ENCODE results near the gene OR1F1. TPM values are rescaled to one million over a fixed set of nuclear protein-coding genes. Genes with fewer than 3 reads are reported as not detected.

OR1F1 gene
- total RNA-seq, 1 experiment from 2014 or later = 1.4 TPM

DNA sequence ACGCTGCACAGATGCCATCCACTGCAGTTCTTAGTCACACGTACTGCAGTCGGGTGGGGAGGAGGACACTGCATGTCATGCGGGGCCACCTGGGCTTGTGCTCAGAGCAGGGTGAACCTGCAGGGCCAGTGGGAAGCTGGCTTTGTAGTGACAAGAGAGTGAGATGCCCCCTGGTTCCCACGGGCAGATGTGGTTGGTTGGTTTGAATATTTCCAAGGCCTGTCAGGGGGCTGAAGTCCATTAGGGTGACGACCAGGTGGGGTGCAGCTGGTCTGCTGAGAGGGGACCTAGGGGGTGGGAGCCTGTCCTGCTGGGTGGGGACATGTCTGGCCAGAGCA lies 38.8 kb upstream of the OR1F1 start:
- ChIA-PET POLR2A (ENCODE audit: unreplicated experiment) (interaction anchor here (2.2 kb wide), 1 partner anchor 14 kb away, joined by 37 read pairs; the partner anchor contains the start of gene ZNF213), CTCF (no interaction called here)
- H3K4me1 ChIP-seq (replicated peaks; ENCODE audit: insufficient read depth) = peaks cover 6% of the 10 kb centered on the region
- no TSS peak for BruUV-seq (replicated peaks)
- no peaks in the 10 kb centered on the region for H3K36me3 ChIP-seq (ENCODE audit: low read depth)
- H3K27me3 ChIP-seq (ENCODE audit: insufficient read depth, low read depth) = no peaks in the 10 kb centered on the region
- peak overlapping the region; percentile 75; the same call in 1 of the 2 replicates for H3K27ac ChIP-seq
- no peaks in the 10 kb centered on the region for H3K79me2 ChIP-seq (ENCODE audit: low read depth)
- peak overlapping the region; percentile 97 for H3K4me2 ChIP-seq
- H3F3A ChIP-seq (ENCODE audit: insufficient read depth, low read depth) = peaks cover 38% of the 10 kb centered on the region
- intact Hi-C loops (cut with micrococcal nuclease; ENCODE audit: unreplicated experiment) = no loop called here
- TF ChIP-seq EZH2 (IDR thresholded peaks at IDR 0.05; ENCODE audit: low read depth) = no peak
- TF ChIP-seq, protein P1, sequence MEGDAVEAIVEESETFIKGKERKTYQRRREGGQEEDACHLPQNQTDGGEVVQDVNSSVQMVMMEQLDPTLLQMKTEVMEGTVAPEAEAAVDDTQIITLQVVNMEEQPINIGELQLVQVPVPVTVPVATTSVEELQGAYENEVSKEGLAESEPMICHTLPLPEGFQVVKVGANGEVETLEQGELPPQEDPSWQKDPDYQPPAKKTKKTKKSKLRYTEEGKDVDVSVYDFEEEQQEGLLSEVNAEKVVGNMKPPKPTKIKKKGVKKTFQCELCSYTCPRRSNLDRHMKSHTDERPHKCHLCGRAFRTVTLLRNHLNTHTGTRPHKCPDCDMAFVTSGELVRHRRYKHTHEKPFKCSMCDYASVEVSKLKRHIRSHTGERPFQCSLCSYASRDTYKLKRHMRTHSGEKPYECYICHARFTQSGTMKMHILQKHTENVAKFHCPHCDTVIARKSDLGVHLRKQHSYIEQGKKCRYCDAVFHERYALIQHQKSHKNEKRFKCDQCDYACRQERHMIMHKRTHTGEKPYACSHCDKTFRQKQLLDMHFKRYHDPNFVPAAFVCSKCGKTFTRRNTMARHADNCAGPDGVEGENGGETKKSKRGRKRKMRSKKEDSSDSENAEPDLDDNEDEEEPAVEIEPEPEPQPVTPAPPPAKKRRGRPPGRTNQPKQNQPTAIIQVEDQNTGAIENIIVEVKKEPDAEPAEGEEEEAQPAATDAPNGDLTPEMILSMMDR (conservative IDR thresholded peaks at IDR 0.05) = no peak
- H2AFZ ChIP-seq = no peak overlapping the region
- peak overlapping the region; percentile 99; the same call in 1 of the 2 replicates for H3K4me3 ChIP-seq
- no peaks in the 10 kb centered on the region for H3K9me2 ChIP-seq (ENCODE audit: insufficient read depth)
- H3K9me3 ChIP-seq (ENCODE audit: insufficient read depth, low read depth) = no peaks in the 10 kb centered on the region
- no peaks in the 10 kb centered on the region for H4K20me1 ChIP-seq (ENCODE audit: insufficient read depth)
- peak in 1 of 2 experiments; percentile 28 for DNase-seq

DNA sequence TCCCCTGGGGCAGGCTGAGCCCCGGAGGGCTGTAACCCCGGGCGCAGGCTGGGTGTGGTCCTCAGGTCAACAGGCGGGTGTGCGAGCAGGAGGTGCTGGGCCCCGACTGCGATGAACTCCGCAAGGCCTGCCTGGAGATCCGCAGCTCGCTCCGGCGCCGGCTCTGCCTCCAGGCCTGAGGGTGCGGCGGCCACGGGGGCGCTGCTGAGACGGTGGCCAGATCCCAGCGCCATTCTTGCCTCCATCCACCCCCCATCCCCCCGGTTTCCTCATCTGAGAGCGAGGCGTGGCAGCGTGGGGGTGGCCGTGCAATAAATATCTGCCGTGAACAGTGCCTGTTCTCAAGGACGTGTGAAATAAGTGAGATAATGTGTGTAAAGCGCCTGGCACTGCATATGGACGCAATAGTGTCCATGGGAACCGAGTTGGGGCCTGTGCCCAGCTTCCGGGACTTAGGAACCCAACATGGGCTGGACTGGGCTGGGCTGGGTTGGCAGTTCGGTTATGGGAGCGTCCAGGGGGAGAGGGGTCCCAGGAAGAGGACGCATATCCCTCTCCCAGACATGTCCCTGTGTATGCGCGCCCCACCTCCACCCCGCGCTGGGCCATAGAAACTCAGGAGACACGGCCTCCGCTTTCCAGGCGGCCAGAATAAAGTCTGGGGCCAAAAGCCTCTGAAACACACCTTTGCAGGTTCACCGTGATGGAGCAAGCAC lies 38.2 kb upstream of the OR1F1 start:
- no peak for TF ChIP-seq EZH2 (IDR thresholded peaks at IDR 0.05; ENCODE audit: low read depth)
- TF ChIP-seq, protein P1 (conservative IDR thresholded peaks at IDR 0.05) = no peak; the same call in 1 of the 2 replicates
- POLR2A ChIA-PET (ENCODE audit: unreplicated experiment) = interaction anchor here (0.5 to 2.2 kb wide), 10 partner anchors 10 to 608 kb away, joined by 3 to 37 read pairs (median 6); partner anchors contain the start of genes OR1F1 and ZNF213
- Histone ChIP-seq H3K4me1 (replicated peaks; ENCODE audit: insufficient read depth) (peaks cover 6% of the 10 kb centered on the region), H3K4me3 (peak overlapping the region; percentile 99), H4K20me1 (ENCODE audit: insufficient read depth) (no peaks in the 10 kb centered on the region), H3K27ac (peak overlapping the region; percentile 75), H3K9me3 (ENCODE audit: insufficient read depth, low read depth) (no peaks in the 10 kb centered on the region), H3K9me2 (ENCODE audit: insufficient read depth) (no peaks in the 10 kb centered on the region), H3K79me2 (ENCODE audit: low read depth) (no peaks in the 10 kb centered on the region), H3K4me2 (peak overlapping the region; percentile 97), H2AFZ (peak overlapping the region; percentile 95), H3K27me3 (ENCODE audit: insufficient read depth, low read depth) (no peaks in the 10 kb centered on the region), H3K36me3 (ENCODE audit: low read depth) (no peaks in the 10 kb centered on the region), H3F3A (ENCODE audit: insufficient read depth, low read depth) (peaks cover 38% of the 10 kb centered on the region)
- CTCF ChIA-PET = interaction anchor here (0.8 to 1.1 kb wide), 2 partner anchors 13 to 20 kb away, joined by 4 read pairs; no protein-coding TSS in a partner anchor
- intact Hi-C loops (cut with micrococcal nuclease; ENCODE audit: unreplicated experiment) = loop anchor here (1.0 to 10.0 kb wide), 6 partner anchors 9 to 495 kb away; partner anchors contain the start of genes OR1F1, ZNF174, ZNF213 and ZSCAN32
- DNase-seq = peak; percentile 49 to 73
- TSS peak; percentile 21 for BruUV-seq (replicated peaks)

DNA sequence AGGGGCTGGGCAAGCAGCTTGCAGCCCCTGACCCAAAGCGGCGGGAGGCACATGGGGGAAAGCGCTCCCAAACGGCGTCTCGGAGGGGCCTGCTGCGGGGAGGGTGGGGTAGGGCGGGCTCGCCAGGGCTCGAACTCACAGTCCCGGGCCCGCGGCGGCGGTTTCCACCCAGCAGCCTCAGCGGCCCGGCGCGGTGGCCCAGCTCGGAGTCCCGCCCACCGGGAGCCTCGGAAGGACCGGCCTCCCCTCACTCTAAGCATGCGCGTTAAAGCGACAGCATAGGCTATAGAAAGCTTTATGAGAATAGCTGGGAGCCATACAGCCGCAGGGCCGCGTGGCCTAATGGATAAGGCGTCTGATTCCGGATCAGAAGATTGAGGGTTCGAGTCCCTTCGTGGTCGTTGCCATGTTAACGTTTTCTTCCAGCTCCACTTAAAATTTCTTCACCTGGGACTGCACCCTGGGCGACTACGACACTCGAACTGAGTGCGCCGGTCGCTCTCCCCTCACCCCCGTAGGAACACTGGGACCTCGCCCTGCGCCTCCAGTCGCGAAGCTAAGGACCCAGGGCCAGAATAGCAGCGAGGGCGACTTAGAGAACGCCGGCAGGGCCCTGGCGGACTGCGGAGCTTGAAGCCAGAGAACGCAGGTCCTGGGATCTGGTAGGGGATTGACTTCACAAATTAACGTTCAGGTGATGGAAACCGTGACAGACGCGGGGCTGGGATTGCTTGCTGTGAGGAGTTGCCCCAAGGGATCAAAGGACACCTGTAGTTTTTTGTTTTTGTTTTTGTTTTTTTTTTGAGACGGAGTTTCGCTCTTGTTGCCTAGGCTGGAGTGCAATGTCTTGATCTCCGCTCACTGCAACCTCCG lies 37.4 kb upstream of the OR1F1 start:
- H3K9me3 ChIP-seq (ENCODE audit: insufficient read depth, low read depth) = no peaks in the 10 kb centered on the region

More for the DNA sequence above, 37.4 kb upstream of the OR1F1 start:
- Histone ChIP-seq H3K4me3 (peak overlapping the region; percentile 99), H4K20me1 (ENCODE audit: insufficient read depth) (no peaks in the 10 kb centered on the region), H3K27ac (peak overlapping the region; percentile 75), H2AFZ (peak overlapping the region; percentile 95), H3F3A (ENCODE audit: insufficient read depth, low read depth) (peaks cover 46% of the 10 kb centered on the region), H3K4me1 (replicated peaks; ENCODE audit: insufficient read depth) (peaks cover 6% of the 10 kb centered on the region), H3K4me2 (peak overlapping the region; percentile 97), H3K27me3 (ENCODE audit: insufficient read depth, low read depth) (no peaks in the 10 kb centered on the region), H3K9me2 (ENCODE audit: insufficient read depth) (no peaks in the 10 kb centered on the region), H3K79me2 (ENCODE audit: low read depth) (no peaks in the 10 kb centered on the region), H3K36me3 (ENCODE audit: low read depth) (no peaks in the 10 kb centered on the region)
- no peak for TF ChIP-seq EZH2 (IDR thresholded peaks at IDR 0.05; ENCODE audit: low read depth)
- TF ChIP-seq, protein P1 (conservative IDR thresholded peaks at IDR 0.05) = no peak
- ChIA-PET CTCF (interaction anchor here (0.8 to 1.1 kb wide), 2 partner anchors 12 to 21 kb away, joined by 4 read pairs; no protein-coding TSS in a partner anchor), POLR2A (ENCODE audit: unreplicated experiment) (interaction anchor here (0.5 to 2.2 kb wide), 14 partner anchors 8 to 608 kb away, joined by 3 to 37 read pairs (median 6); partner anchors contain the start of genes OR1F1, ZNF213 and ZSCAN32)
- peak; percentile 91 to 99 for DNase-seq
- BruUV-seq (replicated peaks) = TSS peak; percentile 90
- intact Hi-C loops (cut with micrococcal nuclease; ENCODE audit: unreplicated experiment) = loop anchor here (1.0 to 10.0 kb wide), 6 partner anchors 8 to 494 kb away; partner anchors contain the start of genes OR1F1, ZNF174, ZNF213 and ZSCAN32
